ENCODE measurements around the gene ETV2.

- TF ChIP-seq POLR2AphosphoS5 (IDR thresholded peaks at IDR 0.05) (no peak), EP300 (IDR thresholded peaks at IDR 0.05; ENCODE audit: low read depth) (no peak), CTCF (IDR thresholded peaks at IDR 0.05) (no peak)
Observed at GRCh38 chr19:35669974-35670373, 28.4 kb downstream of the ETV2 start.
